Measurements from ENCODE around the gene ACTL8. TPM values are rescaled to one million over a fixed set of nuclear protein-coding genes. Genes with fewer than 3 reads are reported as not detected.

ACTL8 gene
- total RNA-seq, 1 experiment from 2014 or later, result 0.69 TPM

GRCh38 chr1:17725811-17726582 lies 29.1 kb upstream of the ACTL8 start:
- Histone ChIP-seq H2AFZ (ENCODE audit: low read depth, low read length, poor library complexity, severe bottlenecking) (peak overlapping the region; percentile 93), H3K79me2 (ENCODE audit: insufficient read depth, low read length) (no peaks in the 10 kb centered on the region), H4K20me1 (ENCODE audit: insufficient read depth) (no peaks in the 10 kb centered on the region), H3K9me3 (ENCODE audit: control insufficient read depth in 1 of 2, insufficient read depth in 1 of 2, low read depth in 1 of 2, low read length in 2 of 2) (no peaks in the 10 kb centered on the region), H3K4me2 (ENCODE audit: low read length) (peak overlapping the region; percentile 78), H3K27ac (ENCODE audit: low read depth, low read length) (no peak overlapping the region), H3K4me1 (ENCODE audit: control insufficient read depth in 1 of 2, insufficient read depth in 2 of 2, low read length in 2 of 2) (peaks cover 5 to 28% of the 10 kb centered on the region in 2 experiments; a peak in 3 of 4 replicates), H3K9ac (ENCODE audit: low read length) (peak overlapping the region; percentile 35; the same call in 1 of the 2 replicates), H3K36me3 (ENCODE audit: control insufficient read depth in 1 of 2, insufficient read depth in 2 of 2, low read length in 2 of 2) (no peaks in the 10 kb centered on the region), H3K4me3 (replicated peaks in 1 of 2; ENCODE audit: low read depth in 1 of 2, low read length in 2 of 2) (no peak overlapping the region), H3K9me2 (ENCODE audit: insufficient read depth) (no peaks in the 10 kb centered on the region), H3K27me3 (ENCODE audit: insufficient read depth, low read length) (no peaks in the 10 kb centered on the region)
- BruUV-seq (replicated peaks), result no TSS peak
- DNase-seq (ENCODE audit: low read depth, low spot score) (no peak), ATAC-seq (peak; percentile 23; the same call in 1 of the 2 replicates)
- intact Hi-C loops (cut with micrococcal nuclease), result no loop called here
- no peak for TF ChIP-seq SP1 (IDR thresholded peaks at IDR 0.05; ENCODE audit: low read depth)
- no peak for TF ChIP-seq REST (IDR thresholded peaks at IDR 0.05; ENCODE audit: low read depth)
- TF ChIP-seq RAD21 (IDR thresholded peaks at IDR 0.05; ENCODE audit: low read depth), result no peak
- no peak for TF ChIP-seq YY1 (IDR thresholded peaks at IDR 0.05; ENCODE audit: extremely low read depth, insufficient replicate concordance, low read depth, low read length)
- no peak for TF ChIP-seq ELF1 (IDR thresholded peaks at IDR 0.05; ENCODE audit: borderline replicate concordance, low read depth)
- no peak for TF ChIP-seq TCF7L2 (IDR thresholded peaks at IDR 0.05; ENCODE audit: borderline replicate concordance, extremely low read depth, insufficient read depth, insufficient read length)
- no peak for TF ChIP-seq FOSL1 (IDR thresholded peaks at IDR 0.05; ENCODE audit: low read depth)
- no peak for TF ChIP-seq POLR2A (IDR thresholded peaks at IDR 0.05; ENCODE audit: borderline replicate concordance, extremely low read depth, insufficient read depth, insufficient read length)
- no peak; a peak in 1 of 6 replicates for TF ChIP-seq CTCF (IDR thresholded peaks at IDR 0.05 in 2 of 3, conservative IDR thresholded peaks at IDR 0.05 in 1 of 3; ENCODE audit: borderline replicate concordance in 1 of 3, insufficient read depth in 1 of 3, low read depth in 2 of 3, low read length in 2 of 3)
- TF ChIP-seq, protein P1, sequence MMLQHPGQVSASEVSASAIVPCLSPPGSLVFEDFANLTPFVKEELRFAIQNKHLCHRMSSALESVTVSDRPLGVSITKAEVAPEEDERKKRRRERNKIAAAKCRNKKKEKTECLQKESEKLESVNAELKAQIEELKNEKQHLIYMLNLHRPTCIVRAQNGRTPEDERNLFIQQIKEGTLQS (IDR thresholded peaks at IDR 0.05), result no peak
- TF ChIP-seq SIN3A (IDR thresholded peaks at IDR 0.05; ENCODE audit: low read depth), result no peak
- no peak for TF ChIP-seq EZH2phosphoT487 (IDR thresholded peaks at IDR 0.05; ENCODE audit: borderline replicate concordance)
- TF ChIP-seq ZNF274 (IDR thresholded peaks at IDR 0.05; ENCODE audit: low read depth, low read length), result no peak
- ChIA-PET CTCF (interaction anchor here (1.1 kb wide), 1 partner anchor 65 kb away, joined by 6 read pairs; no protein-coding TSS in a partner anchor), POLR2A (no interaction called here), RAD21 (ENCODE audit: low non-redundant PET in 1 of 2, low total read pairs in 2 of 2, uncharacterized antibody in 2 of 2, unreplicated experiment in 2 of 2) (no interaction called here)
